Small intestine (tissue), 7 donors: Measurements from ENCODE around the gene VPS35. TPM values are rescaled to one million over a fixed set of nuclear protein-coding genes. Genes with fewer than 3 reads are reported as not detected.
"Not testable (repeated sequence)": the region's sequence is repeated elsewhere in the genome, so short reads cannot be mapped to it uniquely, and the experiment has no call there.

Experiments
- DNase-seq, 2 donors: peaks; one replicate each; pipeline versions ENCODE4 v3.0.0 to v3.0.0-alpha.2; 2013
- FAIRE-seq: peaks from 2 replicates; lab custom pipeline; 2012; peaks lifted over from hg19 to GRCh38; lab: Jason Lieb, UNC
- H3K27ac ChIP-seq, 3 donors: one replicate each; pipeline ENCODE4 v1.5.1; 2013; ENCODE audit warnings: low read length in 2 of 3, mild to moderate bottlenecking in 2 of 3, control low read depth in 1 of 3, inconsistent platforms in 1 of 3, low read depth in 1 of 3, moderate library complexity in 1 of 3
- H3K27me3 ChIP-seq, 3 donors: one replicate each; pipeline ENCODE4 v1.6.1; 2013; ENCODE audit warnings: low read length in 3 of 3, inconsistent platforms in 1 of 3; ENCODE audit not compliant: control insufficient read depth in 3 of 3, insufficient read depth in 3 of 3
- H3K36me3 ChIP-seq, 3 donors: one replicate each; pipeline ENCODE4 v1.6.1; 2013; ENCODE audit warnings: low read length in 3 of 3, inconsistent platforms in 1 of 3, low read depth in 1 of 3, mild to moderate bottlenecking in 1 of 3, moderate library complexity in 1 of 3; ENCODE audit not compliant: control insufficient read depth in 3 of 3, insufficient read depth in 2 of 3
- H3K4me1 ChIP-seq, 3 donors: one replicate each; pipeline ENCODE4 v1.6.1; 2013; ENCODE audit warnings: low read length in 2 of 3, inconsistent platforms in 1 of 3, low read depth in 1 of 3, mild to moderate bottlenecking in 1 of 3, moderate library complexity in 1 of 3; ENCODE audit not compliant: control insufficient read depth in 3 of 3, insufficient read depth in 2 of 3
- H3K4me3 ChIP-seq, 3 donors: one replicate each; pipeline ENCODE4 v1.5.1; 2013; ENCODE audit warnings: low read length in 3 of 3, control low read depth in 1 of 3, inconsistent platforms in 1 of 3, low read depth in 1 of 3, mild to moderate bottlenecking in 1 of 3, moderate library complexity in 1 of 3
- H3K9me3 ChIP-seq, 2 donors: one replicate each; pipeline ENCODE4 v1.6.1; 2013; ENCODE audit warnings: low read depth in 1 of 2, low read length in 1 of 2; ENCODE audit not compliant: control insufficient read depth in 2 of 2, insufficient read depth in 1 of 2
- WGBS, 3 donors: extraction: QIAGEN DNeasy Blood & Tissue Kit; methylation state at CpG; one replicate each; pipeline ENCODE4 v1.1.7; 2013; 5-methylcytosine and 5-hydroxymethylcytosine counted together
- polyA plus RNA-seq, 4 donors: library from polyadenylated mRNA; stranded (reverse) in 3 of 4; unstranded in 1 of 4; fragments of 200-250 nt in 3 of 4; fragments of 120-200 nt in 1 of 4; gene quantifications; one replicate each; pipeline versions ENCODE4 v1.2.1 to v1.2.3, GENCODE V29; 2013
- donor health status: healthy with polysubstance abuse.
- donor health status: control.
- donor health status: control.
- donor health status: Bipolar disorder and iron deficiency.
- donor health status: healthy.

The VPS35 gene
- polyA plus RNA-seq, 4 donors = 36.1 to 157 (median 76.3) TPM

- Histone ChIP-seq H3K4me1 (peaks cover 2 to 11% (median 4%) of the 10 kb centered on the region in 3 donors), H3K4me3 (peak overlapping the region; percentile 35 to 98 (median 74)), H3K27ac (peak overlapping the region; percentile 14 to 99 (median 99)), H3K27me3 (no peaks in the 10 kb centered on the region), H3K9me3 (no peaks in the 10 kb centered on the region), H3K36me3 (peaks cover 0 to 4% (median 0%) of the 10 kb centered on the region in 3 donors)
- DNase-seq (peak; percentile 66 to 77), FAIRE-seq (no peak)
- 6 to 12% (median 7%) methylated on average over 21 of the region's 21 CpGs for WGBS, 3 donors
Observed at GRCh38 chr16:46690281-46691178, 1.6 kb upstream of the VPS35 start.

DNA sequence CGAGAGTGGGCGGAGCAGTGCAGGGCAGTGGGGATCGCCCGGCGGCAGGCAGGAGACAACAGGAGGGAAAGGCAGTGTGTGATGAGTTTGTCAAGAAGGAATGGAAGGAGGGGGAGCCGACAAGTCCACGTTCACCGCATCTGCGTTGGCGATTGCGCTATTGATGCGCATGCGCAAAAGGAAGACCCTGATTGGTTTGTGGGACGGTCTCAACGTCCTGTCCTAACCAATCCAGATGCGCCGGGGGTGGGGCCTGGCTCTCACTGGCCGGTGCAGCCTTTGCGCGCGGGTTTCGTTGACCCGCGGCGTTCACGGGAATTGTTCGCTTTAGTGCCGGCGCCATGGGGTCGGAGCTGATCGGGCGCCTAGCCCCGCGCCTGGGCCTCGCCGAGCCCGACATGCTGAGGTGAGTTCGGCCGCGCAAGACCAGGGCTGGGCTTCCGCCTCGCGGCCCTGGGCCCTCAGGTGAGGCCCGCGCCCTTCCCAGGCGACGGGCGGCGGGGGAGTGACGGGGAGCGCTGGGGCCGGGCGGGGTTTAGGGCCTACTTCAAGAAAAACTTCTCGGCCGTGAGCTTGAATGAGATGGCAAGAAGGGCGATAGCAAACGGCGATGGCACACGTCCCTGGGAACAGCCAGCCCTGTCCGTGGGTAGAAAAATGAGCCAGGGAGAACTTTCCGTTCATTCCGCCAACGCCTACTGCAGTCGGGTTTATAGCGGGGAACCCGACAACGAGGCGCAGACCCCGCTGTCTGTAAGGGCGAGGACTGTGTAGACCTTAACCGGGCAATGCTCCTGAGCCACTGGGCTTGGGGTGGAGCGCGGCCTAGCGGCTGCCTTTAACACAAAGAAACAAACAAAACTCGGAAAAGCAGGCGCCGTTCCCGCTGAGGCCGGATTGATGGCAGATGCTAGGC lies 645 bp upstream of the VPS35 start, which contains the start of gene ORC6:
Gene ORC6 (plus strand): TSS at position 295 of the 916 bp plus-strand sequence. CDS start 47 bp downstream, at position 342.
- Histone ChIP-seq H3K4me3 (peak within 1 kb of the TSS; percentile 74 to 98 (median 87)), H3K27me3 (no peaks in the 10 kb centered on the region), H3K36me3 (peaks cover 0 to 4% (median 0%) of the 10 kb centered on the region in 3 donors), H3K27ac (peak within 1 kb of the TSS; percentile 90 to 99 (median 99)), H3K9me3 (no peaks in the 10 kb centered on the region), H3K4me1 (peaks cover 2 to 11% (median 6%) of the 10 kb centered on the region in 3 donors)
- DNase-seq (peak; percentile 98), FAIRE-seq (no peak)
- WGBS, 3 donors = 0% methylated on average over 74 to 79 of the region's 79 CpGs

GRCh38 chr16:46688101-46688653 lies 801 bp downstream of the VPS35 start:
- DNase-seq = peak in 1 of 2 donors; percentile 73
- Histone ChIP-seq H3K36me3 (no peaks in the 10 kb centered on the region), H3K4me3 (peak overlapping the region; percentile 74 to 98 (median 87)), H3K27ac (peak overlapping the region; percentile 67 to 99 (median 99)), H3K9me3 (no peaks in the 10 kb centered on the region), H3K4me1 (peaks cover 2 to 11% (median 6%) of the 10 kb centered on the region in 3 donors), H3K27me3 (no peaks in the 10 kb centered on the region)
- 0 to 3% (median 2%) methylated on average over 14 of the region's 14 CpGs for WGBS, 3 donors
- no peak for FAIRE-seq

- H3K9me3 ChIP-seq = no peaks in the 10 kb centered on the region
- no peak for FAIRE-seq
- peak overlapping the region in 2 of 3 donors; percentile 74 to 98 for H3K4me3 ChIP-seq
- H3K36me3 ChIP-seq = no peaks in the 10 kb centered on the region
- H3K4me1 ChIP-seq = peaks cover 2 to 12% (median 6%) of the 10 kb centered on the region in 3 donors
- peak overlapping the region in 1 of 3 donors; percentile 99 for H3K27ac ChIP-seq
- no peaks in the 10 kb centered on the region for H3K27me3 ChIP-seq
- DNase-seq = peak in 1 of 2 donors; percentile 30
- WGBS, 3 donors = 32 to 59% (median 49%) methylated on average over 9 of the region's 9 CpGs
Observed at GRCh38 chr16:46687486-46687885, 1.5 kb downstream of the VPS35 start.

DNA sequence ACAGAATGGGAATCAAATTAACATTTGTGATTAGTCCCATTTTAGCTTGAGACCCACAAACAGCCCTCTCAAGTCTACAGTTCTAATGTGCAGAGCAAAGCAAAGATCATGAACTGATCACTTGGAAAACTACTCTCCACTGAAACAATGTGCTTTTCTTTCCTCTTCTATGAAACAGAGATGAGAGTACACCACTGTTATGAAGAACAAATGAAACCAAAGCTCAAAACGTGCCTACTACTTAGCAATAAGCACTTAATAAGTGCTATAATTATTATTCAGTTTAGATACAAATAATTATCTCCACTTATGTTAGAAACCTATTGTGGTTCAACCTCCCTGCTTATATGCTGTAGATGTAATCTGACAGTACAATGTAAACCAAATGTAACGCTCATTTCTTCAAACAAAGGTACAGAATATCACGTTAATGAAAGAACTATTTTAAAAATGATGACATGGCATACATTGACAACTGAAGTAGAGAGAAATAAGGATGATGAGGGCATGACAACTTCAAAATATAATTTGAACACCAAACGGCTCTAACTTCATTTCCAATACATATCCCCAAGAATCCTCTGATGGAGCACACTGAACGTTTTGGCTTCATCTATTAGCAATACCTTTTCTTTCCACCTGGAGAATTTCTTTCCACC lies 2.0 kb downstream of the VPS35 start:
- peak overlapping the region in 2 of 3 donors; percentile 74 to 98 for H3K4me3 ChIP-seq
- H3K27ac ChIP-seq = peak overlapping the region in 1 of 3 donors; percentile 99
- DNase-seq (no peak), FAIRE-seq (no peak)
- no peaks in the 10 kb centered on the region for H3K9me3 ChIP-seq
- 20 to 38% (median 35%) methylated on average over 5 of the region's 5 CpGs for WGBS, 3 donors
- no peaks in the 10 kb centered on the region for H3K36me3 ChIP-seq
- no peaks in the 10 kb centered on the region for H3K27me3 ChIP-seq
- H3K4me1 ChIP-seq = peaks cover 2 to 16% (median 6%) of the 10 kb centered on the region in 3 donors

DNA sequence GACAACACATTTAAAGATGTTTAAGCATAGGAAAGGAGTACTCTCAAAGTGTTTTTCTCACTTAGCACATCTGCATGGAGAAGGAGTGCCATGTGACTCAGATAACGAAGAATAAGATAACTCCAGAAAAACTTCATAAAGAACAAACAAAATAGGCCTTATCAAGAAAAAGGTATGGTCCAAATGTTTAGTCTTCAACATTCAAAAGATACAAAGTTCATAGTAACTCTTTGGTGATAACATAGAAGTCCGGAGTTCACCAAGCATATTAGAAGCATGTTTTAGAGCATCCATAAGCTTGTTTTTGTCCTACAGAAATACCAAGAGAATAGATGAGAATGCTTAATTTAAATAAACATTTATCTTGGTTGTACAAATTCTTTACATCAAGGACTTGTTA lies 7.1 kb downstream of the VPS35 start:
- DNase-seq (peak in 1 of 2 donors; percentile 65), FAIRE-seq (peak; percentile 73)

GRCh38 chr16:46677943-46678342 lies 11.0 kb downstream of the VPS35 start:
- H3K4me1 ChIP-seq, H3K4me3 ChIP-seq, H3K27ac ChIP-seq, H3K9me3 ChIP-seq, H3K27me3 ChIP-seq, DNase-seq, FAIRE-seq: not testable (repeated sequence)
- peaks cover 7 to 17% (median 11%) of the 10 kb centered on the region in 3 donors for H3K36me3 ChIP-seq
- WGBS, 3 donors = 31 to 65% (median 50%) methylated on average over 1 of the region's 1 CpG

More for the DNA sequence above, 7.1 kb downstream of the VPS35 start:
- H3K27me3 ChIP-seq, H3K9me3 ChIP-seq, H3K4me3 ChIP-seq, H3K27ac ChIP-seq, H3K36me3 ChIP-seq, H3K4me1 ChIP-seq: not testable (repeated sequence)
- 20 to 64% (median 42%) methylated on average over 2 of the region's 2 CpGs for WGBS, 3 donors
